ENCODE results near the gene POR.

- TF ChIP-seq POLR2A (IDR thresholded peaks at IDR 0.05) (peak in 1 of 2 donors; percentile 73), CTCF (IDR thresholded peaks at IDR 0.05) (no peak)
Measured at GRCh38 chr7:75937958-75938786, 23.2 kb downstream of the POR start.

Measured in adrenal gland (tissue), 5 donors.